Sigmoid colon (tissue), 7 donors: ENCODE measurements around the gene TAF8. TPM values are rescaled to one million over a fixed set of nuclear protein-coding genes. Genes with fewer than 3 reads are reported as not detected.
A peak's percentile ranks its signal among the peaks of the same experiment; 100 is the strongest.

Experiments
- DNase-seq: peaks from one replicate; pipeline ENCODE4 v3.0.0-alpha.2; 2019
- H3K27ac ChIP-seq, 4 donors: fragments of 200-600 bp; sonication (generic); one replicate each; pipeline ENCODE4 v1.5.1; 2016 to 2019; ENCODE audit warnings: mild to moderate bottlenecking in 1 of 4
- H3K27me3 ChIP-seq, 3 donors: fragments of 200-600 bp; sonication (generic); one replicate each; pipeline ENCODE4 v1.5.1; 2019; ENCODE audit warnings: mild to moderate bottlenecking in 1 of 3
- H3K36me3 ChIP-seq, 4 donors: fragments of 200-600 bp; sonication (generic); one replicate each; pipeline ENCODE4 v1.5.1; 2016 to 2019
- H3K4me1 ChIP-seq, 4 donors: fragments of 200-600 bp; sonication (generic); one replicate each; pipeline ENCODE4 v1.5.1; 2017 to 2019
- H3K4me3 ChIP-seq, 4 donors: fragments of 200-600 bp; sonication (generic); one replicate each; pipeline ENCODE4 v1.5.1; 2017 to 2019; ENCODE audit warnings: mild to moderate bottlenecking in 2 of 4, moderate library complexity in 1 of 4
- H3K9me3 ChIP-seq, 4 donors: fragments of 200-600 bp in 3 of 4; sonication (generic) in 3 of 4; one replicate each; pipeline versions ENCODE4 v1.5.1 to v1.6.1; 2013 to 2019
- CTCF ChIP-seq, 4 experiments: fragments of 450-650 bp in 3 of 4; fragments of 200-600 bp in 1 of 4; IDR thresholded peaks; one replicate each; pipeline ENCODE4 v1.5.1; 2016 to 2019; ENCODE audit warnings: antibody characterized with exemption in 4 of 4, mild to moderate bottlenecking in 3 of 4, moderate library complexity in 2 of 4
- EP300 ChIP-seq, 4 donors: sonication (generic); formaldehyde crosslinking; IDR thresholded peaks; one replicate each; pipeline ENCODE4 v1.6.1; 2017; ENCODE audit warnings: antibody characterized with exemption in 4 of 4
- POLR2A ChIP-seq, 2 donors: fragments of 450-650 bp; IDR thresholded peaks; one replicate each; pipeline ENCODE4 v1.6.1; 2016; ENCODE audit warnings: antibody characterized with exemption in 2 of 2, mild to moderate bottlenecking in 2 of 2, moderate library complexity in 2 of 2
- POLR2AphosphoS5 ChIP-seq, 4 donors: sonication (generic); formaldehyde crosslinking; IDR thresholded peaks; one replicate each; pipeline ENCODE4 v1.6.1; 2017; ENCODE audit warnings: antibody characterized with exemption in 4 of 4
- WGBS, 2 donors: extraction: QIAGEN DNeasy Blood & Tissue Kit; methylation state at CpG; one replicate each; pipeline ENCODE4 v1.1.7; 2013; 5-methylcytosine and 5-hydroxymethylcytosine counted together
- intact Hi-C: fragments of 100-400 bp; cut with DNase I; formaldehyde crosslinking; loops from one replicate; pipeline ENCODE4 v1.15.1; 2023
- polyA plus RNA-seq, 3 donors: library from polyadenylated mRNA; stranded (reverse); fragments of 200-250 nt; gene quantifications; one replicate each; pipeline ENCODE4 v1.2.3, GENCODE V29; 2013
- total RNA-seq, 4 donors: library from RNA; depleted of rRNA; stranded (reverse); fragments of >200 nt; gene quantifications; one replicate each; pipeline ENCODE4 v1.1.0, GENCODE V29; 2016
- donor health status: healthy with polysubstance abuse.
- donor health status: Bipolar disorder and iron deficiency.
- donor health status: healthy.

Gene TAF8
- total and polyA plus RNA-seq, 7 donors, result 4.9 to 30.7 (median 20.3) TPM

GRCh38 chr6:42038163-42038562, 12.2 kb upstream of the TAF8 start:
- H3K4me3 ChIP-seq, result no peak overlapping the region
- H3K27ac ChIP-seq, result no peak overlapping the region
- DNase-seq, result no peak
- H3K4me1 ChIP-seq, result peaks cover 0 to 38% (median 32%) of the 10 kb centered on the region in 4 donors
- 93 to 97% methylated on average over 3 of the region's 3 CpGs for WGBS, 2 donors
- no peaks in the 10 kb centered on the region for H3K9me3 ChIP-seq
- intact Hi-C loops, result no loop called here
- no peaks in the 10 kb centered on the region for H3K27me3 ChIP-seq
- no peaks in the 10 kb centered on the region for H3K36me3 ChIP-seq
- no peak for TF ChIP-seq POLR2A (IDR thresholded peaks at IDR 0.05)
- no peak for TF ChIP-seq EP300 (IDR thresholded peaks at IDR 0.05)

- intact Hi-C loops, result no loop called here
- no peaks in the 10 kb centered on the region for H3K9me3 ChIP-seq
- no peak for TF ChIP-seq POLR2A (IDR thresholded peaks at IDR 0.05)
- no peak for TF ChIP-seq POLR2AphosphoS5 (IDR thresholded peaks at IDR 0.05)
- TF ChIP-seq CTCF (IDR thresholded peaks at IDR 0.05), result no peak
- TF ChIP-seq EP300 (IDR thresholded peaks at IDR 0.05), result no peak
- no peak overlapping the region for H3K27ac ChIP-seq
- DNase-seq, result no peak
- H3K4me1 ChIP-seq, result peaks cover 0 to 45% (median 39%) of the 10 kb centered on the region in 4 donors
- 68 to 71% methylated on average over 2 of the region's 2 CpGs for WGBS, 2 donors
- no peaks in the 10 kb centered on the region for H3K36me3 ChIP-seq
- H3K27me3 ChIP-seq, result no peaks in the 10 kb centered on the region
- no peak overlapping the region for H3K4me3 ChIP-seq
These were observed 11.4 kb upstream of the TAF8 start for GRCh38 chr6:42038811-42039408.

DNA sequence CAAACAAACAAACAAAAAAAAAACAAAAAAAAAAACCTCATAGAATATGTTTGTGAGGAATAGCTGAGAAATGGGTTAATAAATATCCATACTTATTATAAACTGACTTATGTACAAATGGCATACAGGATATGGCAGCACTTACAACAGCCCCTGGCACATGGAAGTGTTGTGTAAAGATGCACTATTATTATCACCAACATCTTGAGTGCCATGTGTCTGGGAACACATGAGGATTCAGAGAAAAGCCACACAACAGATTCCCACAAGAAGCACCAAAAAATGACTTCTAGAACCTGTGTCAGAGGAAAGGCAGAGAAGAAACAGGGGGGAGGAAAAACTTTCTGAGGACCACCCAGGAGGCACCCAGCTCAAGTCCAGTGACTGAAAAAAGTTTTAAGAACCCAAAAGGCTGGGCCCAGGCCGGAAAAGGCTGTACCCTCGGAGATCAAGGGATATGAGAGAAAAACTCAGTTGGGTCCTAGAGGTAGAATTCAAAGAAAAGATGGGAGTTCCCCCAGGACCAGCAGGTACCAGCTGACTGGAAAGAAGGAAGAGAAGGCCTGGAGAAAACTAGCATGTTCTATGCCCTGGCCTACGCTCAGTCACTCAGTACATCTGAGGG, 9.4 kb upstream of the TAF8 start:
- no peak for TF ChIP-seq CTCF (IDR thresholded peaks at IDR 0.05)
- TF ChIP-seq POLR2A (IDR thresholded peaks at IDR 0.05), result no peak
- no peak for TF ChIP-seq EP300 (IDR thresholded peaks at IDR 0.05)
- no peak for TF ChIP-seq POLR2AphosphoS5 (IDR thresholded peaks at IDR 0.05)
- 70 to 90% methylated on average over 3 of the region's 3 CpGs for WGBS, 2 donors

DNA sequence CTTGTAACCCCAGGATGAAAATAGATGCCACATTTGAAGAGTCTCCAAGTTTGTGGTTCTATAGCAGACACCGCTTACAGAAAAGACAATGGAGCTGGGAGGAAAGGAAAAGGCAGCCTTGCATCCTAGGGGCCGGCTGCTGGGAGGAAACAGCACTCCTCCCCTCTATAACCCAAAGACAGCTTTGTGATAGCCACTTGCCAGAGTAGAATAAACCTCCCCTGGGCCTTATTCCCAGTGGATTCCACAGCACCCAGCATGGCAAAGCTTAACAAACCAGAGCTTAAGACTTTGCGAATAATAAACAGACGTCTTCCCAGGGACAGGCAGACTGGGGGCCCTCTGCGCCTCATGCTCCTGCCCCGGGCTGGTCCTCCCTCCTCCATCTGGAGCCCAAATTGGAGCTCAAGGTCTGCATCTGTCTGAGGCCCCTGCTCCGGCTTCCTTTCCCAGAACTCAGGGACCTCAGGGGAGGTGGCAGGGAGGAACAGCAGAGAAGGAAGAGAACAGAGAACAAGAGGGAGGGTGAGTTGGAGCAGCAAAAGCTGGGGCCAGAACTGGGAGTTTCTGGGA, 8.8 kb upstream of the TAF8 start:
- Histone ChIP-seq H3K27me3 (no peaks in the 10 kb centered on the region), H3K27ac (peak overlapping the region; percentile 68 to 81 (median 77)), H3K4me3 (no peak overlapping the region), H3K9me3 (no peaks in the 10 kb centered on the region), H3K36me3 (no peaks in the 10 kb centered on the region), H3K4me1 (peaks cover 0 to 70% (median 66%) of the 10 kb centered on the region in 4 donors)
- intact Hi-C loops, result no loop called here
- DNase-seq, result peak; percentile 35
- TF ChIP-seq POLR2AphosphoS5 (IDR thresholded peaks at IDR 0.05) (no peak), POLR2A (IDR thresholded peaks at IDR 0.05) (no peak), CTCF (IDR thresholded peaks at IDR 0.05) (no peak), EP300 (IDR thresholded peaks at IDR 0.05) (no peak)
- 44 to 80% methylated on average over 7 of the region's 7 CpGs for WGBS, 2 donors

More for the DNA sequence above, 9.4 kb upstream of the TAF8 start:
- Histone ChIP-seq H3K4me1 (peaks cover 0 to 64% (median 60%) of the 10 kb centered on the region in 4 donors), H3K4me3 (no peak overlapping the region), H3K36me3 (no peaks in the 10 kb centered on the region), H3K9me3 (no peaks in the 10 kb centered on the region), H3K27ac (peak overlapping the region; percentile 68 to 81 (median 77)), H3K27me3 (no peaks in the 10 kb centered on the region)
- no peak for DNase-seq
- intact Hi-C loops, result no loop called here

DNA sequence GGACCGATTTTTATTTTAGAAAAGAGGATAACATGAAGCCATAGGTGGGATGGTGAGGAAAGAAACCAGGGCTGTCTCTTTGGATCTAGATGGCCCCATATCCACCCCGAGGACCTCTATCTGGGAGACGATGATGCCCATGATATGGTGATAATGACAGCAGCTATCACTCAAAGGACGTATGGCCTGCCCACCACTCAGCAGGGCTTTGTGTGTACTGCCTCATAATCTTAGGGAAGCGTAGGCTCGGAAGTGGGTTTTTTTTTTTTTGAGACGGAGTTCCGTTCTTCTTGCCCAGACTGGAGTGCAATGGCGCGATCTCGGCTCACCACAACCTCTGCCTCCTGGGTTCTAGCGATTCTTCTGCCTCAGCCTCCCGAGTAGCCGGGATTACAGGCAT, 8.2 kb upstream of the TAF8 start:
- Histone ChIP-seq H3K36me3 (no peaks in the 10 kb centered on the region), H3K27ac (peak overlapping the region; percentile 68 to 81 (median 77)), H3K4me1 (peaks cover 0 to 76% (median 71%) of the 10 kb centered on the region in 4 donors), H3K27me3 (no peaks in the 10 kb centered on the region), H3K4me3 (no peak overlapping the region), H3K9me3 (no peaks in the 10 kb centered on the region)
- TF ChIP-seq POLR2A (IDR thresholded peaks at IDR 0.05) (no peak), EP300 (IDR thresholded peaks at IDR 0.05) (no peak), CTCF (IDR thresholded peaks at IDR 0.05) (no peak), POLR2AphosphoS5 (IDR thresholded peaks at IDR 0.05) (no peak)
- DNase-seq, result no peak
- intact Hi-C loops, result no loop called here
- 83 to 87% methylated on average over 14 of the region's 14 CpGs for WGBS, 2 donors
